ENCODE results near the gene RAMAC. TPM values are rescaled to one million over a fixed set of nuclear protein-coding genes. Genes with fewer than 3 reads are reported as not detected.

The RAMAC gene
- total and polyA plus RNA-seq, 2 of the 8 experiments (the other 6 are each of a cell fraction or from before 2014, with no cell fraction given) = 20.7 to 32.9 TPM

GRCh38 chr15:82999905-83000671 is 14.1 kb downstream of the RAMAC start:
- Histone ChIP-seq H2BK20ac (ENCODE audit: low read length) (no peak overlapping the region), H4K20me1 (replicated peaks in 1 of 2; ENCODE audit: control insufficient read depth in 1 of 2, insufficient read depth in 2 of 2, low read length in 2 of 2) (no peaks in the 10 kb centered on the region), H3K9ac (replicated peaks in 1 of 4; ENCODE audit: extremely low read depth in 1 of 4, low read depth in 3 of 4, low read length in 3 of 4) (no peak overlapping the region; a peak in 1 of 7 replicates), H3K56ac (replicated peaks; ENCODE audit: insufficient read length, low read depth, low read length) (no peak overlapping the region), H2AK5ac (ENCODE audit: low read depth, low read length) (no peak overlapping the region), H2AFZ (ENCODE audit: low read length) (no peak overlapping the region), H3K27me3 (replicated peaks in 1 of 4; ENCODE audit: control insufficient read depth in 3 of 4, extremely low read depth in 1 of 4, insufficient read depth in 3 of 4, low read length in 3 of 4) (no peaks in the 10 kb centered on the region), H3K9me3 (ENCODE audit: insufficient read depth in 2 of 2, low read depth in 1 of 2, low read length in 1 of 2) (peaks cover 0 to 3% of the 10 kb centered on the region in 2 experiments; a peak in 1 of 4 replicates), H3K79me1 (ENCODE audit: low read depth, low read length) (no peaks in the 10 kb centered on the region), H3K27ac (ENCODE audit: low read depth, low read length) (no peak overlapping the region), H3K14ac (ENCODE audit: insufficient read length) (no peak overlapping the region), H2BK5ac (ENCODE audit: low read depth, low read length) (no peak overlapping the region), H4K8ac (ENCODE audit: extremely low read depth, insufficient read depth, low read length) (no peak overlapping the region), H3K4ac (replicated peaks; ENCODE audit: insufficient read length, low read depth, low read length) (no peak overlapping the region), H3K36me3 (ENCODE audit: control insufficient read depth in 2 of 4, insufficient read depth in 4 of 4, low read length in 3 of 4) (peaks cover 0 to 2% (median 0%) of the 10 kb centered on the region in 4 experiments; a peak in 1 of 8 replicates), H3K18ac (ENCODE audit: extremely low read depth, low read length) (no peak overlapping the region), H2BK12ac (ENCODE audit: low read depth, low read length) (no peak overlapping the region), H3K4me2 (ENCODE audit: insufficient read depth in 1 of 2, low read depth in 2 of 2, low read length in 2 of 2) (no peak overlapping the region), H3K23me2 (ENCODE audit: low read depth, low read length) (no peaks in the 10 kb centered on the region), H3K23ac (ENCODE audit: insufficient read length) (no peak overlapping the region), H3K79me2 (ENCODE audit: control insufficient read depth in 1 of 2, insufficient read depth in 2 of 2, low read length in 2 of 2) (no peaks in the 10 kb centered on the region), H3K4me3 (ENCODE audit: extremely low read depth in 1 of 4, insufficient read depth in 2 of 4, low read depth in 3 of 4, low read length in 4 of 4) (no peak overlapping the region), H4K91ac (replicated peaks; ENCODE audit: insufficient read length, low read length) (no peak overlapping the region), H2BK15ac (ENCODE audit: low read length) (no peak overlapping the region), H3K4me1 (replicated peaks in 1 of 4; ENCODE audit: control insufficient read depth in 3 of 4, insufficient read depth in 4 of 4, low read length in 3 of 4) (peaks cover 0 to 2% (median 0%) of the 10 kb centered on the region in 4 experiments; a peak in 1 of 7 replicates), H2BK120ac (replicated peaks; ENCODE audit: low read depth, low read length) (no peak overlapping the region), H4K5ac (ENCODE audit: insufficient read length, low read depth, low read length) (no peak overlapping the region)
- POLR2A ChIA-PET (ENCODE audit: partially characterized antibody) = interaction anchor here (0.9 to 1.1 kb wide), 2 partner anchors 11 to 201 kb away, joined by 4 to 5 read pairs; no protein-coding TSS in a partner anchor
- DNase-seq (ENCODE audit: low read depth in 1 of 2, low spot score in 2 of 2) (peak in 1 of 2 experiments; percentile 43), FAIRE-seq (peak; percentile 55)
- WGBS, 2 experiments (ENCODE audit: extremely low coverage in 1 of 2, insufficient coverage in 1 of 2, insufficient read length in 1 of 2, insufficient replicate concordance in 2 of 2, low coverage in 1 of 2, low lambda C conversion rate in 2 of 2, missing lambda C conversion rate in 1 of 2) = 50% methylated on average over 6 of the region's 6 CpGs; no CpG with 5 or more reads in 1 of the 2 experiments
- CTCF ChIA-PET (ENCODE audit: partially characterized antibody) = interaction anchor here (0.6 to 2.4 kb wide), 32 partner anchors 9 to 464 kb away, joined by 3 to 27 read pairs (median 3); partner anchors contain the start of genes AP3B2, C15orf40 and RAMAC
- TF ChIP-seq MAX (IDR thresholded peaks at IDR 0.05) = no peak
- no peak for TF ChIP-seq SP2 (IDR thresholded peaks at IDR 0.05; ENCODE audit: low read length)
- TF ChIP-seq CREB1 (IDR thresholded peaks at IDR 0.05) = no peak
- no peak for TF ChIP-seq SIX5 (IDR thresholded peaks at IDR 0.05; ENCODE audit: low read depth, low read length)
- peak; percentile 82 to 83 for TF ChIP-seq RAD21 (IDR thresholded peaks at IDR 0.05 in 1 of 2, conservative IDR thresholded peaks at IDR 0.05 in 1 of 2; ENCODE audit: low read depth in 2 of 2, low read length in 2 of 2)
- TF ChIP-seq TAF1 (IDR thresholded peaks at IDR 0.05; ENCODE audit: low read depth, low read length) = no peak
- no peak for TF ChIP-seq GABPA (IDR thresholded peaks at IDR 0.05; ENCODE audit: borderline replicate concordance, insufficient read depth, low read length)
- peak in 2 of 3 experiments; percentile 37 to 49; a peak in 2 of 4 replicates for TF ChIP-seq CTCF (IDR thresholded peaks at IDR 0.05; ENCODE audit: control extremely low read depth in 1 of 3, insufficient read depth in 1 of 3, low read depth in 1 of 3, low read length in 3 of 3)
- no peak for TF ChIP-seq POLR2A (IDR thresholded peaks at IDR 0.05; ENCODE audit: control extremely low read depth in 1 of 2, low read depth in 2 of 2, low read length in 2 of 2)
